ENCODE results near the gene HNRNPA2B1. TPM values are rescaled to one million over a fixed set of nuclear protein-coding genes. Genes with fewer than 3 reads are reported as not detected.

HNRNPA2B1 gene
- total and polyA plus RNA-seq, 2 of the 8 experiments (the other 6 are each of a cell fraction or from before 2014, with no cell fraction given), result 276 to 1,255 TPM

- peak; percentile 33; the same call in 1 of the 2 replicates for TF ChIP-seq NRF1 (IDR thresholded peaks at IDR 0.05; ENCODE audit: low read depth, low read length)
- TF ChIP-seq POLR2A (IDR thresholded peaks at IDR 0.05; ENCODE audit: control extremely low read depth in 1 of 2, low read depth in 2 of 2, low read length in 2 of 2), result peak; percentile 21 to 87
- no peak for TF ChIP-seq CREB1 (IDR thresholded peaks at IDR 0.05)
- TF ChIP-seq RFX5 (IDR thresholded peaks at IDR 0.05; ENCODE audit: borderline replicate concordance, low read depth, low read length), result 0 out of 2 replicates have a peak, but pooled peaks have one; percentile 31
- no peak for TF ChIP-seq EZH2 (IDR thresholded peaks at IDR 0.05; ENCODE audit: low read depth, low read length, severe bottlenecking)
- TF ChIP-seq MAX (IDR thresholded peaks at IDR 0.05), result no peak
- TF ChIP-seq RNF2 (IDR thresholded peaks at IDR 0.05; ENCODE audit: borderline replicate concordance, low read depth, low read length, missing control alignments, poor library complexity, severe bottlenecking), result no peak
- TF ChIP-seq HDAC6 (IDR thresholded peaks at IDR 0.05; ENCODE audit: low read depth, low read length), result no peak
Observed at GRCh38 chr7:26188957-26189541, 11.5 kb downstream of the HNRNPA2B1 start (continued).

All from H1 (cell line).